Trophoblast cell (in vitro differentiated cells and primary cell): ENCODE results near the gene SLC22A23.

ENCODE experiments used
- DNase-seq, 2 donors: peaks; one replicate each; pipeline ENCODE4 v3.0.0-alpha.2; 2016
- H2AFZ ChIP-seq: 2 replicates; pipeline ENCODE4 v1.6.1; 2013; ENCODE audit warnings: low read length, moderate library complexity, mild to moderate bottlenecking; ENCODE audit not compliant: insufficient read depth, poor library complexity
- H2AK5ac ChIP-seq: 2 replicates; pipeline ENCODE4 v1.6.1; 2013; ENCODE audit warnings: mild to moderate bottlenecking, low read length
- H2BK120ac ChIP-seq: 2 replicates; pipeline ENCODE4 v1.6.1; 2013; ENCODE audit warnings: low read length, mild to moderate bottlenecking, moderate library complexity; ENCODE audit not compliant: insufficient read depth, poor library complexity
- H2BK12ac ChIP-seq: 2 replicates; pipeline ENCODE4 v1.6.1; 2013; ENCODE audit warnings: mild to moderate bottlenecking, low read length, moderate library complexity
- H2BK5ac ChIP-seq: 2 replicates; pipeline ENCODE4 v1.6.1; 2013; ENCODE audit warnings: low read length, low read depth, moderate library complexity, mild to moderate bottlenecking; ENCODE audit not compliant: poor library complexity
- H3K14ac ChIP-seq: 2 replicates; pipeline ENCODE4 v1.6.1; 2013; ENCODE audit warnings: mild to moderate bottlenecking, low read length
- H3K18ac ChIP-seq: 2 replicates; pipeline ENCODE4 v1.6.1; 2013; ENCODE audit warnings: mild to moderate bottlenecking, low read length
- H3K23ac ChIP-seq: 2 replicates; pipeline ENCODE4 v1.6.1; 2013; ENCODE audit warnings: low read length
- H3K27ac ChIP-seq: 2 replicates; pipeline ENCODE4 v1.5.1; 2013; ENCODE audit warnings: low read depth, mild to moderate bottlenecking, inconsistent platforms, low read length, moderate library complexity
- H3K27me3 ChIP-seq: 2 replicates; pipeline ENCODE4 v1.6.1; 2013; ENCODE audit warnings: inconsistent platforms, mild to moderate bottlenecking, low read length, moderate library complexity; ENCODE audit not compliant: insufficient read depth
- H3K36me3 ChIP-seq, 2 experiments: 1 replicate in 1 of 2; 2 replicates in 1 of 2; pipeline ENCODE4 v1.6.1; 2013; ENCODE audit warnings: low read length in 2 of 2, mild to moderate bottlenecking in 2 of 2, moderate library complexity in 1 of 2; ENCODE audit not compliant: insufficient read depth in 2 of 2, control insufficient read depth in 1 of 2
- H3K4ac ChIP-seq: 2 replicates; pipeline ENCODE4 v1.6.1; 2013; ENCODE audit warnings: low read depth, mild to moderate bottlenecking, low read length, moderate library complexity
- H3K4me1 ChIP-seq, 2 experiments: 1 replicate in 1 of 2; 2 replicates in 1 of 2; pipeline ENCODE4 v1.6.1; 2013; ENCODE audit warnings: low read length in 2 of 2, mild to moderate bottlenecking in 2 of 2, moderate library complexity in 1 of 2; ENCODE audit not compliant: insufficient read depth in 2 of 2, control insufficient read depth in 1 of 2
- H3K4me2 ChIP-seq: 2 replicates; pipeline ENCODE4 v1.6.1; 2013; ENCODE audit warnings: inconsistent platforms, mild to moderate bottlenecking, low read length, moderate library complexity
- H3K4me3 ChIP-seq: 2 replicates; pipeline ENCODE4 v1.5.1; 2013; ENCODE audit warnings: mild to moderate bottlenecking, low read depth, low read length, inconsistent platforms
- H3K79me1 ChIP-seq: one replicate; pipeline ENCODE4 v1.6.1; 2013; ENCODE audit warnings: low read length
- H3K79me2 ChIP-seq: 2 replicates; pipeline ENCODE4 v1.6.1; 2013; ENCODE audit warnings: low read length, mild to moderate bottlenecking; ENCODE audit not compliant: control insufficient read depth, insufficient read depth, poor library complexity
- H3K9ac ChIP-seq: 2 replicates; pipeline ENCODE4 v1.6.1; 2013; ENCODE audit warnings: mild to moderate bottlenecking, low read length
- H3K9me3 ChIP-seq: 2 replicates; pipeline ENCODE4 v1.6.1; 2013; ENCODE audit warnings: low read depth, mild to moderate bottlenecking, control low read depth, inconsistent platforms, low read length; ENCODE audit not compliant: insufficient read depth
- H4K12ac ChIP-seq: 2 replicates; pipeline ENCODE4 v1.6.1; 2013; ENCODE audit warnings: low read depth, mild to moderate bottlenecking, low read length, moderate library complexity
- H4K8ac ChIP-seq: 2 replicates; pipeline ENCODE4 v1.6.1; 2013; ENCODE audit warnings: low read depth, mild to moderate bottlenecking, low read length, moderate library complexity
- H4K91ac ChIP-seq: one replicate; pipeline ENCODE4 v1.6.1; 2013; ENCODE audit warnings: low read depth, mild to moderate bottlenecking, low read length, moderate library complexity
- WGBS: extraction: QIAGEN DNeasy Blood & Tissue Kit; methylation state at CpG from one replicate; pipeline ENCODE4 v1.1.7; 2013; ENCODE audit warnings: missing lambda C conversion rate; ENCODE audit not compliant: insufficient read length, insufficient coverage; ENCODE audit errors: extremely low coverage; 5-methylcytosine and 5-hydroxymethylcytosine counted together

The SLC22A23 gene

GRCh38 chr6:3334555-3334954 is 122.3 kb downstream of the SLC22A23 start:
- DNase-seq, result no peak
- Histone ChIP-seq H2BK120ac (no peak overlapping the region), H2AFZ (no peak overlapping the region), H3K14ac (no peak overlapping the region), H3K27ac (no peak overlapping the region), H3K18ac (no peak overlapping the region), H3K4me3 (no peak overlapping the region), H3K4ac (no peak overlapping the region), H4K12ac (no peak overlapping the region), H2BK5ac (no peak overlapping the region), H4K8ac (no peak overlapping the region), H3K23ac (no peak overlapping the region), H3K27me3 (no peaks in the 10 kb centered on the region), H3K79me2 (peaks cover 3% of the 10 kb centered on the region), H2AK5ac (no peak overlapping the region), H2BK12ac (no peak overlapping the region), H3K9ac (no peak overlapping the region), H3K4me1 (peaks cover 16 to 18% of the 10 kb centered on the region in 2 experiments), H3K9me3 (peaks cover 2% of the 10 kb centered on the region), H4K91ac (no peak overlapping the region), H3K36me3 (no peaks in the 10 kb centered on the region), H3K79me1 (peaks cover 9% of the 10 kb centered on the region), H3K4me2 (no peak overlapping the region)
- WGBS, result no CpG with 5 or more reads among the region's 8 CpGs

GRCh38 chr6:3333263-3333662 is 123.6 kb downstream of the SLC22A23 start:
- Histone ChIP-seq H2BK5ac (no peak overlapping the region), H3K23ac (no peak overlapping the region), H3K27me3 (no peaks in the 10 kb centered on the region), H3K14ac (no peak overlapping the region), H3K4me1 (peaks cover 9% of the 10 kb centered on the region in 2 experiments), H3K79me1 (peaks cover 8% of the 10 kb centered on the region), H3K18ac (no peak overlapping the region), H4K12ac (no peak overlapping the region), H3K9ac (no peak overlapping the region), H4K91ac (no peak overlapping the region), H3K79me2 (peaks cover 3% of the 10 kb centered on the region), H2AFZ (no peak overlapping the region), H2BK12ac (no peak overlapping the region), H2AK5ac (no peak overlapping the region), H3K9me3 (peaks cover 2% of the 10 kb centered on the region), H2BK120ac (no peak overlapping the region), H3K4me3 (no peak overlapping the region), H3K4me2 (no peak overlapping the region), H4K8ac (no peak overlapping the region), H3K27ac (no peak overlapping the region), H3K4ac (no peak overlapping the region), H3K36me3 (no peaks in the 10 kb centered on the region)
- no CpG with 5 or more reads among the region's 6 CpGs for WGBS
- no peak for DNase-seq

GRCh38 chr6:3331971-3332370 is 124.9 kb downstream of the SLC22A23 start:
- Histone ChIP-seq H2BK5ac (no peak overlapping the region), H3K27ac (no peak overlapping the region), H2AFZ (no peak overlapping the region), H4K91ac (no peak overlapping the region), H2BK120ac (no peak overlapping the region), H3K9me3 (no peaks in the 10 kb centered on the region), H3K79me2 (peaks cover 2% of the 10 kb centered on the region), H4K12ac (no peak overlapping the region), H3K4me3 (no peak overlapping the region), H3K23ac (no peak overlapping the region), H3K18ac (no peak overlapping the region), H4K8ac (no peak overlapping the region), H3K9ac (no peak overlapping the region), H3K4me2 (no peak overlapping the region), H2BK12ac (no peak overlapping the region), H2AK5ac (no peak overlapping the region), H3K4ac (no peak overlapping the region), H3K36me3 (no peaks in the 10 kb centered on the region), H3K79me1 (peaks cover 5% of the 10 kb centered on the region), H3K27me3 (no peaks in the 10 kb centered on the region), H3K4me1 (peaks cover 0 to 4% of the 10 kb centered on the region in 2 experiments), H3K14ac (no peak overlapping the region)
- WGBS, result no CpG with 5 or more reads among the region's 7 CpGs
- DNase-seq, result no peak

GRCh38 chr6:3331494-3331893 is 125.4 kb downstream of the SLC22A23 start:
- H4K12ac ChIP-seq, result no peak overlapping the region
- H3K18ac ChIP-seq, result no peak overlapping the region
- no peaks in the 10 kb centered on the region for H3K27me3 ChIP-seq
- WGBS, result no CpG with 5 or more reads among the region's 2 CpGs
- no peak overlapping the region for H4K91ac ChIP-seq
- peaks cover 2% of the 10 kb centered on the region for H3K79me2 ChIP-seq
- no peaks in the 10 kb centered on the region for H3K9me3 ChIP-seq
- no peak overlapping the region for H3K4me2 ChIP-seq
- H3K27ac ChIP-seq, result no peak overlapping the region
- no peak overlapping the region for H2BK5ac ChIP-seq
- H3K36me3 ChIP-seq, result no peaks in the 10 kb centered on the region
- no peak overlapping the region for H2BK12ac ChIP-seq
- no peak for DNase-seq
- peaks cover 5% of the 10 kb centered on the region for H3K79me1 ChIP-seq
- H3K4me3 ChIP-seq, result no peak overlapping the region
- no peak overlapping the region for H2AFZ ChIP-seq
- peaks cover 0 to 4% of the 10 kb centered on the region in 2 experiments for H3K4me1 ChIP-seq
- no peak overlapping the region for H3K14ac ChIP-seq
- H3K9ac ChIP-seq, result no peak overlapping the region
- no peak overlapping the region for H3K4ac ChIP-seq
- H4K8ac ChIP-seq, result no peak overlapping the region
- no peak overlapping the region for H2AK5ac ChIP-seq
- H2BK120ac ChIP-seq, result no peak overlapping the region
- no peak overlapping the region for H3K23ac ChIP-seq
